K562 (cell line): ENCODE measurements around the gene ATL2. TPM values are rescaled to one million over a fixed set of nuclear protein-coding genes. Genes with fewer than 3 reads are reported as not detected.

ENCODE experiments used
- ATAC-seq: fragments of 200-7000 bp; cut with Tn5 transposase; 3 replicates; pipeline ENCODE4 v1.9.1; 2020; ENCODE audit warnings: moderate library complexity
- BruUV-seq: library from RNA; stranded (reverse); fragments of 400-500 nt; replicated peaks from 2 replicates; lab custom pipeline; 2021; lab: Mats Ljungman, UMichigan
- CTCF ChIA-PET: fragments of 300-600 bp; formaldehyde crosslinking; extraction: SDS; loops from one replicate; lab custom pipeline; 2021; ENCODE audit warnings: low intra/inter-chr PET ratio; lab: Yijun Ruan, JAX
- POLR2A ChIA-PET: fragments of 300-600, 350-650 bp; sonication (Branson Sonifier 250); formaldehyde crosslinking; extraction: SDS; loops from one replicate; lab custom pipeline; 2021; ENCODE audit warnings: antibody characterized with exemption, inconsistent platforms; lab: Yijun Ruan, JAX
- DNase-seq, 4 experiments: peaks; one replicate each; pipeline versions ENCODE4 v3.0.0 to v3.0.0-alpha.2; 2011 to 2018; ENCODE audit warnings: low spot score in 3 of 4, mixed read lengths in 3 of 4; ENCODE audit errors: extremely low read depth in 1 of 4
- FAIRE-seq: peaks from 2 replicates; lab custom pipeline; 2011; peaks lifted over from hg19 to GRCh38; lab: Jason Lieb, UNC
- H2AFZ ChIP-seq: 2 replicates; pipeline ENCODE4 v1.6.0; 2011; ENCODE audit warnings: low read depth, low read length, control low read depth, inconsistent platforms
- H3K27ac ChIP-seq: fragments of 200-600 bp; 3 replicates; pipeline ENCODE4 v1.8.0; 2011; ENCODE audit warnings: low read depth, mild to moderate bottlenecking, control low read depth, inconsistent platforms, low read length, moderate library complexity, mixed read lengths; ENCODE audit errors: extremely low read depth
- H3K27me3 ChIP-seq, 2 experiments: fragments of 300-600 bp in 1 of 2; 2 replicates in 1 of 2; 3 replicates in 1 of 2; pipeline versions ENCODE4 v1.6.0 to v1.8.0; 2011; ENCODE audit warnings: inconsistent platforms in 2 of 2, low read length in 2 of 2, mild to moderate bottlenecking in 1 of 2, mixed read lengths in 1 of 2, moderate library complexity in 1 of 2; ENCODE audit not compliant: control insufficient read depth in 2 of 2, insufficient read depth in 2 of 2
- H3K36me3 ChIP-seq: fragments of 300-600 bp; 3 replicates; pipeline ENCODE4 v1.8.0; 2011; ENCODE audit warnings: mild to moderate bottlenecking, low read length, inconsistent platforms; ENCODE audit not compliant: control insufficient read depth, insufficient read depth
- H3K4me1 ChIP-seq, 2 experiments: fragments of 200-600 bp in 1 of 2; replicated peaks in 1 of 2; 2 replicates in 1 of 2; 3 replicates in 1 of 2; pipeline versions ENCODE4 v1.5.1 to v1.8.0; 2011; ENCODE audit warnings: inconsistent platforms in 2 of 2, low read length in 2 of 2, mild to moderate bottlenecking in 1 of 2, mixed read lengths in 1 of 2, moderate library complexity in 1 of 2; ENCODE audit not compliant: control insufficient read depth in 2 of 2, insufficient read depth in 2 of 2
- H3K4me2 ChIP-seq: 2 replicates; pipeline ENCODE4 v1.6.1; 2011; ENCODE audit warnings: low read length, control low read depth, inconsistent platforms, mixed read lengths; ENCODE audit not compliant: insufficient read depth
- H3K4me3 ChIP-seq: fragments of 200-600 bp; sonication (generic), shearing (Covaris generic); 2 replicates; pipeline ENCODE4 v1.5.1; 2016; ENCODE audit warnings: control low read depth, inconsistent platforms
- H3K79me2 ChIP-seq: fragments of 200-600 bp; 3 replicates; pipeline ENCODE4 v1.8.0; 2011; ENCODE audit warnings: low read length, inconsistent platforms; ENCODE audit not compliant: control insufficient read depth, insufficient read depth
- H3K9ac ChIP-seq, 2 experiments: 2 replicates each; pipeline versions ENCODE4 v1.6.0 to v1.6.1; 2011; ENCODE audit warnings: low read depth in 2 of 2, low read length in 2 of 2, control low read depth in 1 of 2, inconsistent platforms in 1 of 2, mild to moderate bottlenecking in 1 of 2, mixed read lengths in 1 of 2; ENCODE audit not compliant: insufficient read depth in 1 of 2
- H3K9me1 ChIP-seq: one replicate; pipeline ENCODE4 v1.6.0; 2011; ENCODE audit warnings: inconsistent platforms, mild to moderate bottlenecking, low read length, moderate library complexity; ENCODE audit not compliant: control insufficient read depth, insufficient read depth
- H3K9me3 ChIP-seq: replicated peaks from 2 replicates; pipeline ENCODE4 v1.5.1; 2011; ENCODE audit warnings: low read depth, low read length, inconsistent platforms; ENCODE audit not compliant: control insufficient read depth, insufficient read depth
- H4K20me1 ChIP-seq: replicated peaks from 2 replicates; pipeline ENCODE4 v1.6.1; 2011; ENCODE audit warnings: low read length, inconsistent platforms, mixed read lengths; ENCODE audit not compliant: control insufficient read depth, insufficient read depth
- BCOR ChIP-seq: fragments of 450-650 bp; IDR thresholded peaks from 2 replicates; pipeline ENCODE4 v1.6.1; 2016
- EP300 ChIP-seq: IDR thresholded peaks from 2 replicates; pipeline ENCODE4 v1.6.1; 2012; ENCODE audit warnings: low read length, improper control_type of control experiment
- GTF2A2 ChIP-seq: IDR thresholded peaks from 2 replicates; pipeline ENCODE4 v1.6.1; 2016; ENCODE audit warnings: mild to moderate bottlenecking, missing genetic modification characterization, missing compliant biosample characterization
- KLF16 ChIP-seq: IDR thresholded peaks from 2 replicates; pipeline ENCODE4 v1.6.1; 2016; ENCODE audit warnings: antibody characterized with exemption
- MYC ChIP-seq, 2 experiments: fragments of 250-450 bp in 1 of 2; sonication (Bioruptor Pico) in 1 of 2; IDR thresholded peaks; 2 replicates each; pipeline versions ENCODE4 v1.5.1 to v1.6.1; 2012 to 2021; ENCODE audit warnings: low read depth in 2 of 2, borderline replicate concordance in 1 of 2, improper control_type of control experiment in 1 of 2, low read length in 1 of 2, mild to moderate bottlenecking in 1 of 2, moderate library complexity in 1 of 2
- NKRF ChIP-seq: fragments of 450-650 bp; IDR thresholded peaks from 2 replicates; pipeline ENCODE4 v1.6.1; 2016; ENCODE audit warnings: borderline replicate concordance
- PCBP2 ChIP-seq: fragments of 200-400 bp; formaldehyde crosslinking; IDR thresholded peaks from 2 replicates; pipeline ENCODE4 v1.6.1; 2018; ENCODE audit warnings: low read length, low read depth, mild to moderate bottlenecking, moderate library complexity; ENCODE audit not compliant: poor library complexity, severe bottlenecking
- PKNOX1 ChIP-seq: fragments of 450-650 bp; IDR thresholded peaks from 2 replicates; pipeline ENCODE4 v1.6.1; 2016
- POLR2AphosphoS5 ChIP-seq: IDR thresholded peaks from 2 replicates; pipeline ENCODE4 v1.6.1; 2011; ENCODE audit warnings: mild to moderate bottlenecking, low read depth, low read length, moderate library complexity; ENCODE audit not compliant: control insufficient read depth, insufficient read depth
- POLR3G ChIP-seq: IDR thresholded peaks from 2 replicates; pipeline ENCODE4 v1.6.1; 2011; ENCODE audit not compliant: insufficient read length, insufficient replicate concordance; ENCODE audit errors: extremely low read depth
- SIN3B ChIP-seq: fragments of 450-650 bp; IDR thresholded peaks from 2 replicates; pipeline ENCODE4 v1.6.1; 2017; ENCODE audit warnings: low read depth, mild to moderate bottlenecking, moderate library complexity
- SIX5 ChIP-seq, 2 experiments: IDR thresholded peaks; 2 replicates each; pipeline ENCODE4 v1.6.1; 2011; ENCODE audit warnings: low read length in 2 of 2, borderline replicate concordance in 1 of 2, low read depth in 1 of 2, mild to moderate bottlenecking in 1 of 2, moderate library complexity in 1 of 2; ENCODE audit not compliant: insufficient read depth in 1 of 2
- SOX6 ChIP-seq: fragments of 450-650 bp; IDR thresholded peaks from 2 replicates; pipeline ENCODE4 v1.6.1; 2014; ENCODE audit warnings: mild to moderate bottlenecking
- TCF15 ChIP-seq: fragments of 250-450 bp; sonication (Bioruptor Pico); IDR thresholded peaks from 2 replicates; pipeline ENCODE4 v1.8.0; 2022; ENCODE audit warnings: moderate library complexity, mild to moderate bottlenecking, inconsistent platforms
- ZFX ChIP-seq: sonication (generic); formaldehyde crosslinking; IDR thresholded peaks from 2 replicates; pipeline ENCODE4 v1.8.0; 2022; ENCODE audit warnings: mild to moderate bottlenecking, missing genetic modification reagents, moderate library complexity
- ZNF121 ChIP-seq: sonication (generic); formaldehyde crosslinking; conservative IDR thresholded peaks from 2 replicates; pipeline ENCODE4 v1.8.0; 2022; ENCODE audit warnings: missing genetic modification reagents
- ZNF224 ChIP-seq: sonication (generic); formaldehyde crosslinking; IDR thresholded peaks from 2 replicates; pipeline ENCODE4 v1.8.0; 2022; ENCODE audit warnings: mild to moderate bottlenecking, missing genetic modification reagents
- ZNF707 ChIP-seq: fragments of 250-450 bp; sonication (Bioruptor Pico); conservative IDR thresholded peaks from 2 replicates; pipeline ENCODE4 v1.8.0; 2022; ENCODE audit warnings: inconsistent platforms, mild to moderate bottlenecking, moderate library complexity
- WGBS: fragments of 100-300 bp; shearing (Covaris generic); methylation state at CpG from one replicate; pipeline ENCODE4 v1.1.6; 2016; ENCODE audit warnings: low coverage, mixed read lengths; ENCODE audit not compliant: insufficient coverage; ENCODE audit errors: missing lambda C conversion rate; 5-methylcytosine and 5-hydroxymethylcytosine counted together
- in situ Hi-C: fragments of 300-500 bp; cut with MboI; formaldehyde crosslinking; loops from 4 replicates; pipeline ENCODE4 v1.15.0; 2018; ENCODE audit warnings: inconsistent platforms, mixed read lengths
- intact Hi-C: fragments of 100-400 bp; cut with micrococcal nuclease; formaldehyde crosslinking; loops from 2 replicates; pipeline ENCODE4 v1.14.2; 2022
- polyA plus RNA-seq, 8 experiments: library from polyadenylated mRNA; depleted of rRNA in 4 of 8; stranded (reverse) in 5 of 8; unstranded in 3 of 8; fragments of >200 nt; fragmentation: Nextera tagmentation in 2 of 8; fragmentation: Illumina TruSeq in 1 of 8; extraction: Ambion mirVana in 2 of 8; extraction: Trizol in 1 of 8; gene quantifications; 2 replicates each; pipeline versions ENCODE4 v1.2.1 to v1.2.3, GENCODE V29; 2011 to 2014; ENCODE audit warnings: inconsistent platforms in 1 of 8, missing spikeins in 1 of 8
- total RNA-seq, 7 experiments: library from RNA; depleted of rRNA in 6 of 7; stranded (reverse); fragments of >200 nt in 6 of 7; fragmentation: Illumina TruSeq in 2 of 7; extraction: Trizol in 2 of 7; gene quantifications; 2 replicates each; pipeline versions ENCODE4 v1.2.1 to v1.2.3, GENCODE V29; 2011 to 2021; ENCODE audit warnings: low replicate concordance in 1 of 7

Gene ATL2
- total and polyA plus RNA-seq, 9 of the 15 experiments (the other 6 are each of a cell fraction or from before 2014, with no cell fraction given): 12.0 to 80.8 (median 70.2) TPM

- TF ChIP-seq SOX6 (no peak), NKRF (no peak), SIX5 (IDR thresholded peaks at IDR 0.05; ENCODE audit: borderline replicate concordance in 1 of 2, insufficient read depth in 1 of 2, low read depth in 1 of 2, low read length in 2 of 2) (no peak), EP300 (no peak), KLF16 (no peak), ZNF707 (no peak)
Measured at GRCh38 chr2:38371235-38371634, 5.8 kb downstream of the ATL2 start (continued).

- ChIA-PET POLR2A (no interaction called here), CTCF (no interaction called here)
- H4K20me1 ChIP-seq: peaks cover 22% of the 10 kb centered on the region
- TF ChIP-seq POLR3G (no peak), GTF2A2 (no peak), ZNF121 (no peak), PCBP2 (no peak), TCF15 (CRISPR knock-in tag) (no peak), SIN3B (no peak), POLR2AphosphoS5 (no peak), PKNOX1 (peak; percentile 47; the same call in 1 of the 2 replicates), BCOR (0 out of 2 replicates have a peak, but pooled peaks have one; percentile 26), ZFX (CRISPR knock-in tag) (0 out of 2 replicates have a peak, but pooled peaks have one; percentile 16), MYC (IDR thresholded peaks at IDR 0.05; ENCODE audit: low read depth, low read length) (no peak), MYC (CRISPR knock-in tag; IDR thresholded peaks at IDR 0.05; ENCODE audit: borderline replicate concordance, low read depth) (no peak), ZNF224 (CRISPR knock-in tag) (no peak)
Measured at GRCh38 chr2:38370664-38371063, 6.4 kb downstream of the ATL2 start.

More at GRCh38 chr2:38370664-38371063, 6.4 kb downstream of the ATL2 start:
- peak; percentile 42 for ATAC-seq
- FAIRE-seq: no peak
- Histone ChIP-seq H3K9me1 (no peaks in the 10 kb centered on the region), H3K27ac (no peak overlapping the region), H3K9me3 (no peaks in the 10 kb centered on the region), H3K4me3 (no peak overlapping the region), H3K4me2 (no peak overlapping the region), H3K36me3 (peaks cover 36% of the 10 kb centered on the region), H3K27me3 (no peaks in the 10 kb centered on the region), H3K4me1 (peaks cover 11 to 44% of the 10 kb centered on the region in 2 experiments), H3K79me2 (peaks cover 98% of the 10 kb centered on the region), H2AFZ (no peak overlapping the region), H3K9ac (0 out of 4 replicates have a peak overlapping the region, but pooled peaks of 1 of the 2 experiments have one; percentile 32)
- 71% methylated on average over 5 of the region's 5 CpGs for WGBS
- no TSS peak for BruUV-seq
- DNase-seq: peak in 2 of 4 experiments; percentile 21 to 28
- intact Hi-C loops (no loop called here), in situ Hi-C loops (no loop called here)
